ENCODE measurements around the gene KRT71.

- TF ChIP-seq CTCF (conservative IDR thresholded peaks at IDR 0.05; ENCODE audit: low read length): no peak
- no peak for TF ChIP-seq EZH2phosphoT487 (IDR thresholded peaks at IDR 0.05; ENCODE audit: borderline replicate concordance, low read depth, low read length)
These were observed 22.6 kb downstream of the KRT71 start for GRCh38 chr12:52530366-52530765.
